ENCODE results near the gene TUBB4A.

The TUBB4A gene

GRCh38 chr19:6453951-6454565 lies 48.1 kb downstream of the TUBB4A start:
- TF ChIP-seq, protein P1, sequence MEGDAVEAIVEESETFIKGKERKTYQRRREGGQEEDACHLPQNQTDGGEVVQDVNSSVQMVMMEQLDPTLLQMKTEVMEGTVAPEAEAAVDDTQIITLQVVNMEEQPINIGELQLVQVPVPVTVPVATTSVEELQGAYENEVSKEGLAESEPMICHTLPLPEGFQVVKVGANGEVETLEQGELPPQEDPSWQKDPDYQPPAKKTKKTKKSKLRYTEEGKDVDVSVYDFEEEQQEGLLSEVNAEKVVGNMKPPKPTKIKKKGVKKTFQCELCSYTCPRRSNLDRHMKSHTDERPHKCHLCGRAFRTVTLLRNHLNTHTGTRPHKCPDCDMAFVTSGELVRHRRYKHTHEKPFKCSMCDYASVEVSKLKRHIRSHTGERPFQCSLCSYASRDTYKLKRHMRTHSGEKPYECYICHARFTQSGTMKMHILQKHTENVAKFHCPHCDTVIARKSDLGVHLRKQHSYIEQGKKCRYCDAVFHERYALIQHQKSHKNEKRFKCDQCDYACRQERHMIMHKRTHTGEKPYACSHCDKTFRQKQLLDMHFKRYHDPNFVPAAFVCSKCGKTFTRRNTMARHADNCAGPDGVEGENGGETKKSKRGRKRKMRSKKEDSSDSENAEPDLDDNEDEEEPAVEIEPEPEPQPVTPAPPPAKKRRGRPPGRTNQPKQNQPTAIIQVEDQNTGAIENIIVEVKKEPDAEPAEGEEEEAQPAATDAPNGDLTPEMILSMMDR (conservative IDR thresholded peaks at IDR 0.05; ENCODE audit: control insufficient read depth, insufficient read depth, low read depth, low read length), result no peak
- DNase-seq (ENCODE audit: low read depth), result no peak
- H3K4me3 ChIP-seq (ENCODE audit: control insufficient read depth, low read depth, low read length), result no peak overlapping the region

- DNase-seq (ENCODE audit: low read depth), result no peak
- TF ChIP-seq, protein P1 (conservative IDR thresholded peaks at IDR 0.05; ENCODE audit: control insufficient read depth, insufficient read depth, low read depth, low read length), result no peak
- no peak overlapping the region for H3K4me3 ChIP-seq (ENCODE audit: control insufficient read depth, low read depth, low read length)
These were observed 49.2 kb downstream of the TUBB4A start for GRCh38 chr19:6452899-6453298.

- TF ChIP-seq, protein P1 (conservative IDR thresholded peaks at IDR 0.05; ENCODE audit: control insufficient read depth, insufficient read depth, low read depth, low read length), result no peak
- no peak for DNase-seq (ENCODE audit: low read depth)
- H3K4me3 ChIP-seq (ENCODE audit: control insufficient read depth, low read depth, low read length), result no peak overlapping the region
These were observed 49.9 kb downstream of the TUBB4A start for GRCh38 chr19:6452223-6452614.

- DNase-seq (ENCODE audit: low read depth), result no peak
- TF ChIP-seq, protein P1 (conservative IDR thresholded peaks at IDR 0.05; ENCODE audit: control insufficient read depth, insufficient read depth, low read depth, low read length), result no peak
- no peak overlapping the region for H3K4me3 ChIP-seq (ENCODE audit: control insufficient read depth, low read depth, low read length)
These were observed 50.4 kb downstream of the TUBB4A start for GRCh38 chr19:6451583-6452222.

- DNase-seq (ENCODE audit: low read depth), result no peak
- H3K4me3 ChIP-seq (ENCODE audit: control insufficient read depth, low read depth, low read length), result no peak overlapping the region
- TF ChIP-seq, protein P1 (conservative IDR thresholded peaks at IDR 0.05; ENCODE audit: control insufficient read depth, insufficient read depth, low read depth, low read length), result no peak
These were observed 51.9 kb downstream of the TUBB4A start for GRCh38 chr19:6450166-6450565.

- TF ChIP-seq, protein P1 (conservative IDR thresholded peaks at IDR 0.05; ENCODE audit: control insufficient read depth, insufficient read depth, low read depth, low read length), result no peak
- H3K4me3 ChIP-seq (ENCODE audit: control insufficient read depth, low read depth, low read length), result no peak overlapping the region
- DNase-seq (ENCODE audit: low read depth), result no peak
These were observed 54.1 kb downstream of the TUBB4A start for GRCh38 chr19:6448045-6448444.
